ENCODE data around the gene NTRK1.

Gene NTRK1

DNA sequence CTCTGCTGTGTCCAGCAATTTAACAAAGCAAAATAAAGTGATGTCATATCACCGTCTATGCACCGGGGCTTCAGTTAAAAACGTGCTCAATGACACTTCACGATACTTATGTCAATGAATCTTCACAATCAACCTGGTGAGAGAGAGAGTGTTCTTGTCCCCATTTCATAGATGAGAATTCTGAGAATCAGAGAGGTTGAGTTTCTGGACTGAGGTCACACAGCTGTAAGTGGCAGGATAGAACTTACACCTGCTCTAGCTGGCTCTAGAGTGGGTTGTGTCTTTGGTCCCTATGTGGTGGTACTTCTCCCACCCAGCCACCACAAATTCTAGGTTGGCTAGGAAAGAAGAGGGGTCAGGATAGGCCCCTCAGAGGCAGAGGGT, 5.2 kb downstream of the NTRK1 start:
- H3K9me3 Mint-ChIP-seq: no peaks in the 10 kb centered on the region
- TF ChIP-seq, protein P1, sequence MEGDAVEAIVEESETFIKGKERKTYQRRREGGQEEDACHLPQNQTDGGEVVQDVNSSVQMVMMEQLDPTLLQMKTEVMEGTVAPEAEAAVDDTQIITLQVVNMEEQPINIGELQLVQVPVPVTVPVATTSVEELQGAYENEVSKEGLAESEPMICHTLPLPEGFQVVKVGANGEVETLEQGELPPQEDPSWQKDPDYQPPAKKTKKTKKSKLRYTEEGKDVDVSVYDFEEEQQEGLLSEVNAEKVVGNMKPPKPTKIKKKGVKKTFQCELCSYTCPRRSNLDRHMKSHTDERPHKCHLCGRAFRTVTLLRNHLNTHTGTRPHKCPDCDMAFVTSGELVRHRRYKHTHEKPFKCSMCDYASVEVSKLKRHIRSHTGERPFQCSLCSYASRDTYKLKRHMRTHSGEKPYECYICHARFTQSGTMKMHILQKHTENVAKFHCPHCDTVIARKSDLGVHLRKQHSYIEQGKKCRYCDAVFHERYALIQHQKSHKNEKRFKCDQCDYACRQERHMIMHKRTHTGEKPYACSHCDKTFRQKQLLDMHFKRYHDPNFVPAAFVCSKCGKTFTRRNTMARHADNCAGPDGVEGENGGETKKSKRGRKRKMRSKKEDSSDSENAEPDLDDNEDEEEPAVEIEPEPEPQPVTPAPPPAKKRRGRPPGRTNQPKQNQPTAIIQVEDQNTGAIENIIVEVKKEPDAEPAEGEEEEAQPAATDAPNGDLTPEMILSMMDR (IDR thresholded peaks at IDR 0.05): no peak
- no peaks in the 10 kb centered on the region for H3K36me3 Mint-ChIP-seq (ENCODE audit: low read depth)
- H3K27ac Mint-ChIP-seq: no peak overlapping the region
- no peak for DNase-seq
- no peak overlapping the region for H3K4me3 Mint-ChIP-seq
- peaks cover 49% of the 10 kb centered on the region for H3K27me3 Mint-ChIP-seq (ENCODE audit: low read depth, poor library complexity)
- peaks cover 72% of the 10 kb centered on the region for H3K4me1 Mint-ChIP-seq

DNA sequence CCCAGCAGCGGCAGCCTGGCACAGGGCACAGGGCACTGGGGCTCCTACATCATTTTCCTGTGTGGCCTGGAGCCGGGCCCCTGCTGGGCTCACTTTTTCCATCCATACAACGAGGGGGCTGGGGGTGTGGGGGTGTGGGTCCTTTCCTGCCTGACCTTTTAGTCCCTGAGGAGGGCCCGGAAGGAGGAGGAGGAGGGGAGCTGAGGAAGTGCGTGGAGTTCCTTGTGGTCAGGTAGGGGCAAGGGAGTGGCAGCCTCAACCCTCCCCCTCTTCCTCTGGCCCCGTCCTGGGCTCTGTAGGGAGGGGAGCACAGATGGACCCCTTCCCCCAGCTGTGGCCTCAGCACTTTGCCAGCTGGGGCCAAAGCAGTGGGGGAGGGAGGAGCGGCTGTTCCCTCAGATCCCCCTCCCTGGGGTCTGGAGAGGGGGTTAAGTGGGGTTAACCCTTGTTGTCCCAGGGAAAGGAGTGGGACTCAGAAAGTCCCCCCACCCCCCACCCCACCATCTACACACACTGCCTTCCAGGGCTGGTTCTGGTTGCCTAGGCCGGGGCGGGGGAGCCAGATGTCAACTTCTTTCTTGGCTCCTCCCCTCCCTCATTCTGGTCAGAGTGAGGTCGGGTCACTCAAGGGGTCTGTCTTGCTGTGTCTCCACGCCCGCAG, 5.7 kb downstream of the NTRK1 start:
- peaks cover 77% of the 10 kb centered on the region for H3K4me1 Mint-ChIP-seq
- no peaks in the 10 kb centered on the region for H3K36me3 Mint-ChIP-seq (ENCODE audit: low read depth)
- no peak overlapping the region for H3K27ac Mint-ChIP-seq
- TF ChIP-seq, protein P1 (IDR thresholded peaks at IDR 0.05): no peak
- peak; percentile 41 for DNase-seq
- H3K4me3 Mint-ChIP-seq: peak overlapping the region; percentile 67
- H3K27me3 Mint-ChIP-seq (ENCODE audit: low read depth, poor library complexity): peaks cover 46% of the 10 kb centered on the region
- H3K9me3 Mint-ChIP-seq: no peaks in the 10 kb centered on the region

DNA sequence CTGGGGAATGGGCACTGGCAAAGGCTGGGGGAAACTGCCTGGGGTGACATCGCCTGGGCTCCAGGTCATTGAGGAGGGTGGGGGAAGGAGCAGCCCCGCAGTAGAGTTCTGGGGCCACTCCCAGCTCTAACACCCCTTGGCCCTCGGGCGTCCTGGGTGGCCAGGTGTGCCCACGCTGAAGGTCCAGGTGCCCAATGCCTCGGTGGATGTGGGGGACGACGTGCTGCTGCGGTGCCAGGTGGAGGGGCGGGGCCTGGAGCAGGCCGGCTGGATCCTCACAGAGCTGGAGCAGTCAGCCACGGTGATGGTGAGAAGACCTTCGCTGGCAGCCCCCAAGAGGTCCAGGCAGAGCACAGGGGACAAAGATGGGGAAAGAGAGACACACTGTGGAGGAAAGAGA, 7.7 kb downstream of the NTRK1 start:
- no peaks in the 10 kb centered on the region for H3K36me3 Mint-ChIP-seq (ENCODE audit: low read depth)
- H3K27ac Mint-ChIP-seq: no peak overlapping the region
- TF ChIP-seq, protein P1 (IDR thresholded peaks at IDR 0.05): no peak
- no peaks in the 10 kb centered on the region for H3K9me3 Mint-ChIP-seq
- peaks cover 36% of the 10 kb centered on the region for H3K27me3 Mint-ChIP-seq (ENCODE audit: low read depth, poor library complexity)
- no peak for DNase-seq
- H3K4me1 Mint-ChIP-seq: peaks cover 77% of the 10 kb centered on the region
- no peak overlapping the region for H3K4me3 Mint-ChIP-seq

DNA sequence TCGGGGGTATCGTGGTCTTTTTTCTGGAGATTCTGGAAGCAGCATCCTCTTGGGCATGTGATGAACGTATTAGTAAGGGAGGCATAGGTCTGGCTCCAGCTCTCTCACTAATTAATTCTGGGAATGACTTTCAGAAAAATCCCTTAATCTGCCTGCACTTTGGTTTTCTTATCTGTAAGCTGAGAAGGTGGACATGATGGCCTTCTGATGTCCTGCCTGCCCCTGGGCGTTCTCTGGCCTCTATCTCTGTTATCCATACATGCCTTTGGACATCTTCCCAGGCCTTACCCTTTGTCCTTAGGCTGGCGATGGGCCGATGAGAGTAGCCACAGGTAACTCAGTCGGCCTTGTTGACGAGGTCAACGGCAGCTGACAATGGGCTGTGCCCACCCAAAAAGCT, 8.8 kb downstream of the NTRK1 start:
- Mint-ChIP-seq H3K4me1 (peaks cover 76% of the 10 kb centered on the region), H3K4me3 (no peak overlapping the region), H3K27ac (no peak overlapping the region), H3K36me3 (ENCODE audit: low read depth) (no peaks in the 10 kb centered on the region), H3K9me3 (no peaks in the 10 kb centered on the region), H3K27me3 (ENCODE audit: low read depth, poor library complexity) (peaks cover 30% of the 10 kb centered on the region)
- TF ChIP-seq, protein P1 (IDR thresholded peaks at IDR 0.05): no peak
- no peak for DNase-seq

DNA sequence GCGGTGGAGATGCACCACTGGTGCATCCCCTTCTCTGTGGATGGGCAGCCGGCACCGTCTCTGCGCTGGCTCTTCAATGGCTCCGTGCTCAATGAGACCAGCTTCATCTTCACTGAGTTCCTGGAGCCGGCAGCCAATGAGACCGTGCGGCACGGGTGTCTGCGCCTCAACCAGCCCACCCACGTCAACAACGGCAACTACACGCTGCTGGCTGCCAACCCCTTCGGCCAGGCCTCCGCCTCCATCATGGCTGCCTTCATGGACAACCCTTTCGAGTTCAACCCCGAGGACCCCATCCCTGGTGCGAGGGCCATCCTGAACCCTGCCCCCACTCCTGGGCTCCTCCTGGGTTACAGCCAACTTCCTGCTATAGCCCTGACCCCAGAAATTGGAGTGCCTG, 13.0 kb downstream of the NTRK1 start:
- no peak for DNase-seq
- no peak overlapping the region for H3K4me3 Mint-ChIP-seq
- no peaks in the 10 kb centered on the region for H3K36me3 Mint-ChIP-seq (ENCODE audit: low read depth)
- peaks cover 38% of the 10 kb centered on the region for H3K27me3 Mint-ChIP-seq (ENCODE audit: low read depth, poor library complexity)
- peaks cover 59% of the 10 kb centered on the region for H3K4me1 Mint-ChIP-seq
- H3K27ac Mint-ChIP-seq: no peak overlapping the region
- TF ChIP-seq, protein P1 (IDR thresholded peaks at IDR 0.05): no peak
- H3K9me3 Mint-ChIP-seq: no peaks in the 10 kb centered on the region

DNA sequence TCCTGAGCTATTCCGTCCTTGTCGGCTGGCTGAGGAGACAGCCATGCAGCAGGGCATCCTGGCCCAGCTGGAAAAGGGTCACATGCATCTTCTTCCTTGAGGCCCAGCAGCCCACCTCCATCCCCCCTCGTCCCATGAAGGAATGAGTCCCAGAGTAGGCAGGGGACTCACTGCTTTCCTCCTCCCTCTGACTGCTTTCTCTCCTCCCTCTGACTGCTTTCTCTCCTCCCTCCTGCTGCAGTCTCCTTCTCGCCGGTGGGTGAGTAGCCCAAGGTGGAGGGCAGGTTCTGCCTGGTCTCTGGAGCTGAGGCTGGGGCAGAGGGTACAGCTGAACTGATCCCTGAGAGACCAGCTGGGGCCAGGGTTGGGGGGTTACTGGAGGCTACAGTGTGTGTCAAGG, 13.5 kb downstream of the NTRK1 start:
- Mint-ChIP-seq H3K27me3 (ENCODE audit: low read depth, poor library complexity) (peaks cover 42% of the 10 kb centered on the region), H3K27ac (no peak overlapping the region), H3K36me3 (ENCODE audit: low read depth) (no peaks in the 10 kb centered on the region), H3K4me3 (no peak overlapping the region), H3K9me3 (no peaks in the 10 kb centered on the region), H3K4me1 (peaks cover 59% of the 10 kb centered on the region)
- DNase-seq: no peak
- TF ChIP-seq, protein P1 (IDR thresholded peaks at IDR 0.05): no peak
